ENCODE data around the gene SLC35B2. TPM values are rescaled to one million over a fixed set of nuclear protein-coding genes. Genes with fewer than 3 reads are reported as not detected.
"Not testable (repeated sequence)": the region's sequence is repeated elsewhere in the genome, so short reads cannot be mapped to it uniquely, and the experiment has no call there.

The SLC35B2 gene
- total RNA-seq, 1 experiment from 2014 or later = 105 TPM

DNA sequence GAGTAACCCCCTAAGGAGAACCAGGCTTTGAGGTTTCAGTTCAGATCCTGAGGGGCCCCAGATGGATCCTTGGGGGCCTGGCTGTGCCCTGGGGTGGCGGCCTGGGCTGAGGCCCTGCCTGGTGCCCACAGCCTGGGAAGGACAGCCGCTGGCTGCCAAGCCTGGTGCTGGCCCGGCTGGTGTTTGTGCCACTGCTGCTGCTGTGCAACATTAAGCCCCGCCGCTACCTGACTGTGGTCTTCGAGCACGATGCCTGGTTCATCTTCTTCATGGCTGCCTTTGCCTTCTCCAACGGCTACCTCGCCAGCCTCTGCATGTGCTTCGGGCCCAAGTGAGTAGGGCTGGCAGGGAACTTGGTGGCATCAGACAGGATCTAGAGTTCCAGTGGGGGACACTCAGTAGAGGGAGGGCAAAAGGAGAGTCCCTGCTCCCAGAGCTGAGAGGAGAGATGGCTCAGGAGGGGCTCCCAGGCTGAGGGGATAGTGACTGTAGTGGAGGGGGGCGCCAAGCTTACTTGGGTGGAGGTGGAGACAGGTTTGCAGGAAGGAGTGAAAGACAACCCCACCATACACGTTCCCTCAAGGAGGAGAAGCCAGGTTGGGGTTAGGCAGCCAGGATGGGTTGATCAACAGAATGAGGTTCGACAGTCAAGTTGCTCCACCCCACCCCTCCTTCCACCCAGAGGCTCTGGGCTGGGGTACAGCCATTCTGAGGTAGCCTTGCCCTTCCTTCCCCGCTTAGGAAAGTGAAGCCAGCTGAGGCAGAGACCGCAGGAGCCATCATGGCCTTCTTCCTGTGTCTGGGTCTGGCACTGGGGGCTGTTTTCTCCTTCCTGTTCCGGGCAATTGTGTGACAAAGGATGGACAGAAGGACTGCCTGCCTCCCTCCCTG lies 24.4 kb downstream of the SLC35B2 start:
- Histone ChIP-seq H3K27ac (ENCODE audit: low read length) (peak overlapping the region; percentile 92), H3K9me3 (ENCODE audit: control insufficient read depth, insufficient read depth, low read depth, low read length) (no peaks in the 10 kb centered on the region), H3K36me3 (ENCODE audit: control insufficient read depth, insufficient read depth, low read length) (peaks cover 7% of the 10 kb centered on the region), H3K27me3 (ENCODE audit: control insufficient read depth, insufficient read depth, low read length) (no peaks in the 10 kb centered on the region), H3K4me3 (ENCODE audit: low read depth in 2 of 2, low read length in 2 of 2) (no peak overlapping the region), H3K4me1 (ENCODE audit: control insufficient read depth, insufficient read depth, low read length) (peaks cover 60% of the 10 kb centered on the region)
- TF ChIP-seq, protein P1, sequence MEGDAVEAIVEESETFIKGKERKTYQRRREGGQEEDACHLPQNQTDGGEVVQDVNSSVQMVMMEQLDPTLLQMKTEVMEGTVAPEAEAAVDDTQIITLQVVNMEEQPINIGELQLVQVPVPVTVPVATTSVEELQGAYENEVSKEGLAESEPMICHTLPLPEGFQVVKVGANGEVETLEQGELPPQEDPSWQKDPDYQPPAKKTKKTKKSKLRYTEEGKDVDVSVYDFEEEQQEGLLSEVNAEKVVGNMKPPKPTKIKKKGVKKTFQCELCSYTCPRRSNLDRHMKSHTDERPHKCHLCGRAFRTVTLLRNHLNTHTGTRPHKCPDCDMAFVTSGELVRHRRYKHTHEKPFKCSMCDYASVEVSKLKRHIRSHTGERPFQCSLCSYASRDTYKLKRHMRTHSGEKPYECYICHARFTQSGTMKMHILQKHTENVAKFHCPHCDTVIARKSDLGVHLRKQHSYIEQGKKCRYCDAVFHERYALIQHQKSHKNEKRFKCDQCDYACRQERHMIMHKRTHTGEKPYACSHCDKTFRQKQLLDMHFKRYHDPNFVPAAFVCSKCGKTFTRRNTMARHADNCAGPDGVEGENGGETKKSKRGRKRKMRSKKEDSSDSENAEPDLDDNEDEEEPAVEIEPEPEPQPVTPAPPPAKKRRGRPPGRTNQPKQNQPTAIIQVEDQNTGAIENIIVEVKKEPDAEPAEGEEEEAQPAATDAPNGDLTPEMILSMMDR (IDR thresholded peaks at IDR 0.05) = no peak
- TF ChIP-seq SIN3A (IDR thresholded peaks at IDR 0.05; ENCODE audit: borderline replicate concordance, insufficient read depth, low read depth, low read length) (no peak), TCF7L2 (IDR thresholded peaks at IDR 0.05; ENCODE audit: low read depth, low read length) (no peak), POLR2AphosphoS5 (IDR thresholded peaks at IDR 0.05; ENCODE audit: low read depth, low read length) (no peak)
- TF ChIP-seq, protein P2, sequence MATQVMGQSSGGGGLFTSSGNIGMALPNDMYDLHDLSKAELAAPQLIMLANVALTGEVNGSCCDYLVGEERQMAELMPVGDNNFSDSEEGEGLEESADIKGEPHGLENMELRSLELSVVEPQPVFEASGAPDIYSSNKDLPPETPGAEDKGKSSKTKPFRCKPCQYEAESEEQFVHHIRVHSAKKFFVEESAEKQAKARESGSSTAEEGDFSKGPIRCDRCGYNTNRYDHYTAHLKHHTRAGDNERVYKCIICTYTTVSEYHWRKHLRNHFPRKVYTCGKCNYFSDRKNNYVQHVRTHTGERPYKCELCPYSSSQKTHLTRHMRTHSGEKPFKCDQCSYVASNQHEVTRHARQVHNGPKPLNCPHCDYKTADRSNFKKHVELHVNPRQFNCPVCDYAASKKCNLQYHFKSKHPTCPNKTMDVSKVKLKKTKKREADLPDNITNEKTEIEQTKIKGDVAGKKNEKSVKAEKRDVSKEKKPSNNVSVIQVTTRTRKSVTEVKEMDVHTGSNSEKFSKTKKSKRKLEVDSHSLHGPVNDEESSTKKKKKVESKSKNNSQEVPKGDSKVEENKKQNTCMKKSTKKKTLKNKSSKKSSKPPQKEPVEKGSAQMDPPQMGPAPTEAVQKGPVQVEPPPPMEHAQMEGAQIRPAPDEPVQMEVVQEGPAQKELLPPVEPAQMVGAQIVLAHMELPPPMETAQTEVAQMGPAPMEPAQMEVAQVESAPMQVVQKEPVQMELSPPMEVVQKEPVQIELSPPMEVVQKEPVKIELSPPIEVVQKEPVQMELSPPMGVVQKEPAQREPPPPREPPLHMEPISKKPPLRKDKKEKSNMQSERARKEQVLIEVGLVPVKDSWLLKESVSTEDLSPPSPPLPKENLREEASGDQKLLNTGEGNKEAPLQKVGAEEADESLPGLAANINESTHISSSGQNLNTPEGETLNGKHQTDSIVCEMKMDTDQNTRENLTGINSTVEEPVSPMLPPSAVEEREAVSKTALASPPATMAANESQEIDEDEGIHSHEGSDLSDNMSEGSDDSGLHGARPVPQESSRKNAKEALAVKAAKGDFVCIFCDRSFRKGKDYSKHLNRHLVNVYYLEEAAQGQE (IDR thresholded peaks at IDR 0.05; ENCODE audit: insufficient read depth in 1 of 2, low read depth in 2 of 2, low read length in 1 of 2) = no peak
- DNase-seq (ENCODE audit: low read depth, low spot score) (no peak), ATAC-seq (no peak)
- in situ Hi-C loops (cut with HindIII; ENCODE audit: low pct_unique_long_range_greater_than_20kb, low sequenced_read_pairs) (no loop called here), intact Hi-C loops (cut with micrococcal nuclease; ENCODE audit: unreplicated experiment) (loop anchor here (5.0 kb wide), 1 partner anchor 131 kb away; no protein-coding TSS in a partner anchor)
- CTCF ChIA-PET = no interaction called here
- POLR2A ChIA-PET = no interaction called here
- BruUV-seq (replicated peaks) = no TSS peak

DNA sequence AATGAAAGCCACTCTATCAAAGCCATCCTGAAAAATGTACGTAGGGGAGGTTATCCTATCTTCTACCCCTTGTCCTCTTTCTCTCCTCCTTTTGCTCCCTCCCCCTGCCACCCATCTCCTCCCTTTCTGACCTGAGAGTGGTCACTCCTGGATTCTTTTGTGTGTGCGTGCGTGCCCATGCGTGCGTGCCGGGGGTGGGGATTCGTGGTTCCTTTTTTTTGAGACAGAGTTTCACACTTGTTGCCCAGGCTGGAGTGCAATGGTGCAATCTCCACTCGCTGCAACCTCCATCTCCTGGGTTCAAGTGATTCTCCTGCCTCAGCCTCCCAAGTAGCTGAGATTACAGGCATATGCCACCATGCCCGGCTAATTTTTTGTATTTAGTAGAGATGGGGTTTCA lies 25.9 kb downstream of the SLC35B2 start:
- intact Hi-C loops (cut with micrococcal nuclease; ENCODE audit: unreplicated experiment) = loop anchor here (5.0 kb wide), 1 partner anchor 129 kb away; no protein-coding TSS in a partner anchor
- CTCF ChIA-PET; POLR2A ChIA-PET; ATAC-seq; H3K4me3 ChIP-seq (ENCODE audit: low read depth in 2 of 2, low read length in 2 of 2); BruUV-seq (replicated peaks); in situ Hi-C loops (cut with HindIII; ENCODE audit: low pct_unique_long_range_greater_than_20kb, low sequenced_read_pairs); DNase-seq (ENCODE audit: low read depth, low spot score); H3K9me3 ChIP-seq (ENCODE audit: control insufficient read depth, insufficient read depth, low read depth, low read length); H3K36me3 ChIP-seq (ENCODE audit: control insufficient read depth, insufficient read depth, low read length); H3K27ac ChIP-seq (ENCODE audit: low read length); H3K27me3 ChIP-seq (ENCODE audit: control insufficient read depth, insufficient read depth, low read length): not testable (repeated sequence)
- peaks cover 65% of the 10 kb centered on the region for H3K4me1 ChIP-seq (ENCODE audit: control insufficient read depth, insufficient read depth, low read length)

Measured in Panc1 (cell line).